Measurements from ENCODE around the gene LRCH1. TPM values are rescaled to one million over a fixed set of nuclear protein-coding genes. Genes with fewer than 3 reads are reported as not detected.

Gene LRCH1
- total RNA-seq, 6 experiments from 2014 or later = 11.3 to 13.9 (median 12.5) TPM

- peak overlapping the region; percentile 28; the same call in 1 of the 2 replicates for H3K27ac Mint-ChIP-seq
- no peak overlapping the region for H3K4me3 Mint-ChIP-seq
- peaks cover 64% of the 10 kb centered on the region for H3K4me1 Mint-ChIP-seq (ENCODE audit: low read depth)
- TF ChIP-seq CTCF (IDR thresholded peaks at IDR 0.05) = no peak
- no peaks in the 10 kb centered on the region for H3K9me3 Mint-ChIP-seq
- H3K27me3 Mint-ChIP-seq (ENCODE audit: insufficient read depth) = no peaks in the 10 kb centered on the region
- no peak for DNase-seq
- H3K36me3 Mint-ChIP-seq (ENCODE audit: low read depth) = peaks cover 5% of the 10 kb centered on the region; the same call in 1 of the 2 replicates
Observed at GRCh38 chr13:46571189-46571908, 18.4 kb downstream of the LRCH1 start.

DNA sequence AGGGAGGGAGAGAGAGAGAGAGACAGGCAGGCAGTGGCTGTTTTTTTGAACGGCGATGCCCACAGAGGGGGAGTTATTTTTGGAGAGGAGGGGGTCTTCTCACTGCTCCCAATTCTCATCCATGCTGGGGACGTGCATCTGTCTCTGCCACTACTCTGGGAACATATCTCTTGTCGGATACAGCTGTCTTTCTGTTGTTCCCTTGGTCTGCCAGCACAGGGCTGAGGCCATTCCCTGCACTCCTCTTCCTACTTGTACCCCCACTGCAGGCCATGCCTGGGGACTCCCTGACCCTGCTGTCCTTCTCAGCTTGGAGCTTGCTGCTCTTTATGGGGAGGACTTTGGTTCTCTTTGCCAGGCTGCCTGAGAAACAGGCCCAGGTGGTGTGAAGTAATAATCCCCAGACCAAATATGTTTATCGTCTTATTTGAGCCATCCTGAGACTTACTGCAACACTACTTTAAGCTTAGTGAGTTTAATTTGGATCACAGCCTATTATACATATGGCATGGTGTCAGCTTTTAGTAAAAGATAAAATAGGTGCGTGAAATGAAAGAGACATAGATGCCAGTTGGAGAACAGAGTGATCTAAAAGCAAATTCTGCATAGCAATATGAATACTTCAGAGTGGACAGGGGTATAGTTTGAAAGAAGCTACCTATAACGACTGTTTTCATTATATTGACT is 19.1 kb downstream of the LRCH1 start:
- Mint-ChIP-seq H3K4me1 (ENCODE audit: low read depth) (peaks cover 69% of the 10 kb centered on the region), H3K27ac (no peak overlapping the region; the same call in 1 of the 2 replicates), H3K27me3 (ENCODE audit: insufficient read depth) (no peaks in the 10 kb centered on the region), H3K36me3 (ENCODE audit: low read depth) (peaks cover 5% of the 10 kb centered on the region; the same call in 1 of the 2 replicates), H3K9me3 (no peaks in the 10 kb centered on the region), H3K4me3 (no peak overlapping the region)
- DNase-seq = no peak
- no peak for TF ChIP-seq CTCF (IDR thresholded peaks at IDR 0.05)

- peaks cover 5% of the 10 kb centered on the region; the same call in 1 of the 2 replicates for H3K36me3 Mint-ChIP-seq (ENCODE audit: low read depth)
- H3K9me3 Mint-ChIP-seq = no peaks in the 10 kb centered on the region
- TF ChIP-seq CTCF (IDR thresholded peaks at IDR 0.05) = no peak
- no peak for DNase-seq
- H3K27me3 Mint-ChIP-seq (ENCODE audit: insufficient read depth) = no peaks in the 10 kb centered on the region
- H3K4me1 Mint-ChIP-seq (ENCODE audit: low read depth) = peaks cover 77% of the 10 kb centered on the region
- H3K4me3 Mint-ChIP-seq = no peak overlapping the region
- H3K27ac Mint-ChIP-seq = no peak overlapping the region
Observed at GRCh38 chr13:46572752-46573431, 19.9 kb downstream of the LRCH1 start.

DNA sequence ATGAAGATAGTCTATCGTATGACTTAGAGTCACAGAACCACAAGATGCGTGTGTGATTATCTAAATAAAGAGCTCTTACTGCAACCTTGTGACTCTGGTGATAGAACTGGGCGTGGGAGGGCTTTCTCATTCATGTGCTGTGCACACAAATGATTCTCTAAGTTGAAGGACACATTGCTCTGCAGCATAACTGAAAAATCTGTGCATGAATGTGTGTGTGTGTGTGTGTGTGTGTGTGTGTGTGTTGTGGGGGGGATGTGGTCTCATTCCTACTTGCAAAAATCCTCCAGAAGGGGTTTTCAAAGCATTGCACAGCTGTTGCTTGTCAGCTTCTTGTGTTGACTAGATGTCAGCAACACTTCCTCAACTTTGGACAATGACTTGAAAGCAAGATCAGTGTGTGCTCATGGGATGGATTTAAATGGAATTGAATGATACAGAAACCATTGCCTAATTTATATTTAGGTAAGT is 22.4 kb downstream of the LRCH1 start:
- Mint-ChIP-seq H3K36me3 (ENCODE audit: low read depth) (peaks cover 9% of the 10 kb centered on the region; the same call in 1 of the 2 replicates), H3K27ac (peak overlapping the region; percentile 55), H3K9me3 (no peaks in the 10 kb centered on the region), H3K27me3 (ENCODE audit: insufficient read depth) (no peaks in the 10 kb centered on the region), H3K4me1 (ENCODE audit: low read depth) (peaks cover 94% of the 10 kb centered on the region), H3K4me3 (peak overlapping the region; percentile 48)
- no peak for DNase-seq
- no peak for TF ChIP-seq CTCF (IDR thresholded peaks at IDR 0.05)

- peak; percentile 82 for DNase-seq
- Mint-ChIP-seq H3K4me1 (ENCODE audit: low read depth) (peaks cover 92% of the 10 kb centered on the region), H3K4me3 (peak overlapping the region; percentile 48), H3K9me3 (no peaks in the 10 kb centered on the region), H3K27ac (peak overlapping the region; percentile 55), H3K27me3 (ENCODE audit: insufficient read depth) (no peaks in the 10 kb centered on the region), H3K36me3 (ENCODE audit: low read depth) (peaks cover 9% of the 10 kb centered on the region; the same call in 1 of the 2 replicates)
- TF ChIP-seq CTCF (IDR thresholded peaks at IDR 0.05) = no peak
Observed at GRCh38 chr13:46575818-46576221, 22.9 kb downstream of the LRCH1 start.
